B cell (primary cell): ENCODE measurements around the gene RAB6A.
"Not testable (repeated sequence)": the region's sequence is repeated elsewhere in the genome, so short reads cannot be mapped to it uniquely, and the experiment has no call there.

Experiments
- EZH2 ChIP-seq: IDR thresholded peaks from 2 replicates; pipeline ENCODE4 v1.6.1; 2012; ENCODE audit warnings: borderline replicate concordance, low read depth, mild to moderate bottlenecking, moderate library complexity, low read length; ENCODE audit not compliant: insufficient read depth, poor library complexity, severe bottlenecking
- TF ChIP-seq, protein P1 (sequence below): fragments of 200-600 bp; IDR thresholded peaks from one replicate; pipeline ENCODE4 v1.8.0; 2022; ENCODE audit warnings: antibody characterized with exemption, mild to moderate bottlenecking

DNA sequence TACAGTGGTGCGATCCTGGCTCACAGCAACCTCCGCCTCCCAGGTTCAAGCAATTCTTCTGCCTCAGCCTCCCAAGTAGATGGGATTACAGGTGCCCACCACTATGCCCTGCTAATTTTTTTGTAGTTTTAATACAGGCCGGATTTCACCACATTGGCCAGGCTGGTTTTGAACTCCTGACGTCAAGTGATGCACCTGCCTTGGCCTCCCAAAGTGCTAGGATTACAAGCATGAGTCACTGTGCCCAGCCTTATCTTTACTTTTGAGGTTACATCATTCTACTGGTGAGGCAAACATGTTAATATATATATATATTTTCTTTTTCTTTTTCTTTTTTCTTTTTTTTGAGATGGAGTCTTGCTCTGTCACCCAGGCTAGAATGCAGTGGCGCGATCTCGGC lies 9.9 kb upstream of the RAB6A start:
- TF ChIP-seq, protein P1, sequence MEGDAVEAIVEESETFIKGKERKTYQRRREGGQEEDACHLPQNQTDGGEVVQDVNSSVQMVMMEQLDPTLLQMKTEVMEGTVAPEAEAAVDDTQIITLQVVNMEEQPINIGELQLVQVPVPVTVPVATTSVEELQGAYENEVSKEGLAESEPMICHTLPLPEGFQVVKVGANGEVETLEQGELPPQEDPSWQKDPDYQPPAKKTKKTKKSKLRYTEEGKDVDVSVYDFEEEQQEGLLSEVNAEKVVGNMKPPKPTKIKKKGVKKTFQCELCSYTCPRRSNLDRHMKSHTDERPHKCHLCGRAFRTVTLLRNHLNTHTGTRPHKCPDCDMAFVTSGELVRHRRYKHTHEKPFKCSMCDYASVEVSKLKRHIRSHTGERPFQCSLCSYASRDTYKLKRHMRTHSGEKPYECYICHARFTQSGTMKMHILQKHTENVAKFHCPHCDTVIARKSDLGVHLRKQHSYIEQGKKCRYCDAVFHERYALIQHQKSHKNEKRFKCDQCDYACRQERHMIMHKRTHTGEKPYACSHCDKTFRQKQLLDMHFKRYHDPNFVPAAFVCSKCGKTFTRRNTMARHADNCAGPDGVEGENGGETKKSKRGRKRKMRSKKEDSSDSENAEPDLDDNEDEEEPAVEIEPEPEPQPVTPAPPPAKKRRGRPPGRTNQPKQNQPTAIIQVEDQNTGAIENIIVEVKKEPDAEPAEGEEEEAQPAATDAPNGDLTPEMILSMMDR, result not testable (repeated sequence)
- not testable (repeated sequence) for TF ChIP-seq EZH2
